OCI-LY7 (cell line): ENCODE data around the gene PARN. TPM values are rescaled to one million over a fixed set of nuclear protein-coding genes. Genes with fewer than 3 reads are reported as not detected.

ENCODE experiments used
- BruUV-seq: library from RNA; stranded (reverse); fragments of 400-500 nt; replicated peaks from 2 replicates; lab custom pipeline; 2021; lab: Mats Ljungman, UMichigan
- CTCF ChIA-PET: fragments of 300-600 bp; sonication (Branson Sonifier 250); formaldehyde crosslinking; loops from one replicate; lab custom pipeline; 2022; ENCODE audit warnings: antibody characterized with exemption; ENCODE audit not compliant: unreplicated experiment; lab: Charles Lee
- POLR2A ChIA-PET: fragments of 300-600 bp; sonication (Branson Sonifier 250); formaldehyde crosslinking; loops from one replicate; lab custom pipeline; 2022; ENCODE audit warnings: antibody characterized with exemption; lab: Charles Lee
- DNase-seq: peaks from one replicate; pipeline ENCODE4 v3.0.0-alpha.2; 2015; ENCODE audit warnings: low spot score
- H2AFZ ChIP-seq: fragments of 200-600 bp; sonication (generic), shearing (Covaris generic); 2 replicates; pipeline ENCODE4 v1.6.1; 2014; ENCODE audit warnings: mild to moderate bottlenecking, antibody characterized with exemption, low read length, moderate library complexity
- H3K27ac ChIP-seq: fragments of 200-600 bp; sonication (generic); 2 replicates; pipeline ENCODE4 v1.5.1; 2014; ENCODE audit warnings: mixed run types, low read depth, mild to moderate bottlenecking, moderate library complexity, low read length, inconsistent platforms; ENCODE audit not compliant: poor library complexity, severe bottlenecking
- H3K36me3 ChIP-seq: fragments of 200-600 bp; sonication (generic); 2 replicates; pipeline ENCODE4 v1.6.1; 2014; ENCODE audit warnings: mild to moderate bottlenecking, antibody characterized with exemption, low read length, moderate library complexity, mixed read lengths; ENCODE audit not compliant: insufficient read depth
- H3K4me1 ChIP-seq: fragments of 200-600 bp; sonication (generic); 2 replicates; pipeline ENCODE4 v1.5.1; 2014; ENCODE audit warnings: mild to moderate bottlenecking, low read length; ENCODE audit not compliant: insufficient read depth, poor library complexity, severe bottlenecking
- H3K4me2 ChIP-seq: fragments of 200-600 bp; sonication (generic); 2 replicates; pipeline ENCODE4 v1.6.1; 2014; ENCODE audit warnings: mild to moderate bottlenecking, low read length
- H3K4me3 ChIP-seq: fragments of 200-600 bp; sonication (generic); 2 replicates; pipeline ENCODE4 v1.5.1; 2014; ENCODE audit warnings: mild to moderate bottlenecking, low read depth, low read length; ENCODE audit not compliant: poor library complexity, severe bottlenecking
- H3K79me2 ChIP-seq: fragments of 200-600 bp; sonication (generic); 2 replicates; pipeline ENCODE4 v1.6.1; 2016; ENCODE audit warnings: low read depth, mild to moderate bottlenecking, low read length, moderate library complexity, mixed read lengths; ENCODE audit not compliant: insufficient read depth
- H3K9me2 ChIP-seq: fragments of 200-600 bp; sonication (generic); 2 replicates; pipeline ENCODE4 v1.6.1; 2016; ENCODE audit warnings: mild to moderate bottlenecking, low read length, mixed read lengths; ENCODE audit not compliant: insufficient read depth
- H3K9me3 ChIP-seq: fragments of 200-600 bp; sonication (generic); 2 replicates; pipeline ENCODE4 v1.6.1; 2014; ENCODE audit warnings: mild to moderate bottlenecking, mixed run types, low read length, mixed read lengths
- H4K20me1 ChIP-seq: fragments of 200-600 bp; sonication (generic); 2 replicates; pipeline ENCODE4 v1.6.1; 2014; ENCODE audit warnings: mild to moderate bottlenecking, antibody characterized with exemption, low read length, moderate library complexity, mixed read lengths; ENCODE audit not compliant: insufficient read depth
- EZH2phosphoT487 ChIP-seq: fragments of 200-600 bp; sonication (generic); IDR thresholded peaks from 2 replicates; pipeline ENCODE4 v1.6.1; 2018; ENCODE audit warnings: low read depth, borderline replicate concordance, mild to moderate bottlenecking, mixed run types, antibody characterized with exemption, low read length, moderate library complexity, mixed read lengths
- intact Hi-C: fragments of 100-400 bp; cut with micrococcal nuclease; formaldehyde crosslinking; loops from one replicate; pipeline ENCODE4 v1.10.0; 2022; ENCODE audit not compliant: unreplicated experiment
- total RNA-seq, 2 experiments: library from RNA; depleted of rRNA in 1 of 2; stranded (reverse); fragments of >200 nt in 1 of 2; shearing (Covaris generic) in 1 of 2; gene quantifications; 2 replicates each; pipeline ENCODE4 v1.2.3, GENCODE V29; 2014 to 2022
- TF ChIP-seq, protein P1 (sequence below): fragments of 200-600 bp; sonication (generic); conservative IDR thresholded peaks from 2 replicates; pipeline ENCODE4 v1.5.1; 2014; ENCODE audit warnings: mild to moderate bottlenecking, antibody characterized with exemption, low read length, moderate library complexity, mixed read lengths

Gene PARN
- total RNA-seq, 2 experiments from 2014 or later: 40.1 to 76.5 TPM

DNA sequence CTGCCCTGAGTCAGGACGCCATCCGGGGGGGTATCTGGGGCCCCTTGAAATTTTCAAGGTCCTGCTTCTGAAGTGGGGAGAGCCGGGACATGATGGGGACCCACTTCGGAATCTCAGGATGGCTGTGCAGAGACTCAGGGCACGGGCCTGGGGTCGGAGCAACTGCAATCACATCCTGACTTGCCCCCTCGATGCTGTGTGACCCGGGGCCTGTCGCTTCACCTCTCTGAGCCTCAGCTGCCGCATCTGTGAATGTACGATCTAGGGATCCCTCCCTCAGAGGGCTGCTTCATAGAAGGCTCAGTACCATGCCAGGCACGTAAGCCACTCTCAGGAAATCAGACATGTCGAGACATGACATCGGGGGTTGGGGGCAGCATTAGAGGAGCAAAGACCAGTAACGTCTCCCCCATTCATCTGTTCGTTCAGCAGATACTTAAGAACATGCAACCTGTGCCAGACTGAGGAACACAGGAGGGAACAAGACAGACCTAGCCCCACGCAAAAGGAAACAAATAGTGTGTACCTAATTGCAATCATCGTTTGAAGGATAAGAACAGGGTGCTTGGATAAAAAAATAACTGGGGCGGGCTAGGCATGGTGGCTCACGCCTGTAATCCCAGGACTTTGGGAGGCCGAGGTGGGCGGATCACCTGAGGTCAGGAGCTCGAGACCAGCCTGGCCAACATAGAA is 229.6 kb downstream of the PARN start:
- POLR2A ChIA-PET: no interaction called here
- TF ChIP-seq, protein P1, sequence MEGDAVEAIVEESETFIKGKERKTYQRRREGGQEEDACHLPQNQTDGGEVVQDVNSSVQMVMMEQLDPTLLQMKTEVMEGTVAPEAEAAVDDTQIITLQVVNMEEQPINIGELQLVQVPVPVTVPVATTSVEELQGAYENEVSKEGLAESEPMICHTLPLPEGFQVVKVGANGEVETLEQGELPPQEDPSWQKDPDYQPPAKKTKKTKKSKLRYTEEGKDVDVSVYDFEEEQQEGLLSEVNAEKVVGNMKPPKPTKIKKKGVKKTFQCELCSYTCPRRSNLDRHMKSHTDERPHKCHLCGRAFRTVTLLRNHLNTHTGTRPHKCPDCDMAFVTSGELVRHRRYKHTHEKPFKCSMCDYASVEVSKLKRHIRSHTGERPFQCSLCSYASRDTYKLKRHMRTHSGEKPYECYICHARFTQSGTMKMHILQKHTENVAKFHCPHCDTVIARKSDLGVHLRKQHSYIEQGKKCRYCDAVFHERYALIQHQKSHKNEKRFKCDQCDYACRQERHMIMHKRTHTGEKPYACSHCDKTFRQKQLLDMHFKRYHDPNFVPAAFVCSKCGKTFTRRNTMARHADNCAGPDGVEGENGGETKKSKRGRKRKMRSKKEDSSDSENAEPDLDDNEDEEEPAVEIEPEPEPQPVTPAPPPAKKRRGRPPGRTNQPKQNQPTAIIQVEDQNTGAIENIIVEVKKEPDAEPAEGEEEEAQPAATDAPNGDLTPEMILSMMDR: no peak
- TF ChIP-seq EZH2phosphoT487: no peak
- intact Hi-C loops: no loop called here

GRCh38 chr16:14399378-14400284 is 230.4 kb downstream of the PARN start:
- H3K4me3 ChIP-seq: no peak overlapping the region
- no peaks in the 10 kb centered on the region for H3K9me3 ChIP-seq
- H4K20me1 ChIP-seq: no peaks in the 10 kb centered on the region
- no peak overlapping the region for H3K27ac ChIP-seq
- no peaks in the 10 kb centered on the region for H3K9me2 ChIP-seq
- ChIA-PET POLR2A (interaction anchor here (0.7 kb wide), 1 partner anchor 39 kb away, joined by 4 read pairs; no protein-coding TSS in a partner anchor), CTCF (no interaction called here)
- TF ChIP-seq EZH2phosphoT487: no peak
- TF ChIP-seq, protein P1: no peak
- BruUV-seq: no TSS peak
- H3K4me1 ChIP-seq: peaks cover 6% of the 10 kb centered on the region
- H2AFZ ChIP-seq: no peak overlapping the region
- no peaks in the 10 kb centered on the region for H3K36me3 ChIP-seq
- H3K4me2 ChIP-seq: no peak overlapping the region
- intact Hi-C loops: no loop called here
- no peaks in the 10 kb centered on the region for H3K79me2 ChIP-seq
- no peak for DNase-seq

More for the DNA sequence above, 229.6 kb downstream of the PARN start:
- Histone ChIP-seq H3K4me2 (no peak overlapping the region), H2AFZ (no peak overlapping the region), H3K27ac (no peak overlapping the region), H3K4me1 (peaks cover 10% of the 10 kb centered on the region), H3K9me2 (no peaks in the 10 kb centered on the region), H3K9me3 (no peaks in the 10 kb centered on the region), H3K36me3 (no peaks in the 10 kb centered on the region), H3K4me3 (no peak overlapping the region), H4K20me1 (no peaks in the 10 kb centered on the region), H3K79me2 (no peaks in the 10 kb centered on the region)
- CTCF ChIA-PET: interaction anchor here (0.6 kb wide), 1 partner anchor 486 kb away, joined by 4 read pairs; no protein-coding TSS in a partner anchor
- DNase-seq: no peak
- BruUV-seq: no TSS peak
